Body of pancreas (tissue), 4 donors: ENCODE results near the gene OVCH1.

Experiments used
- CTCF ChIP-seq, 7 experiments: fragments of 450-650 bp in 4 of 7; fragments of 200-600 bp in 3 of 7; sonication (generic) in 3 of 7; IDR thresholded peaks; one replicate each; pipeline ENCODE4 v1.5.1; 2016 to 2019; ENCODE audit warnings: antibody characterized with exemption in 7 of 7
- POLR2A ChIP-seq, 3 donors: fragments of 450-650 bp; IDR thresholded peaks; one replicate each; pipeline ENCODE4 v1.6.1; 2016; ENCODE audit warnings: antibody characterized with exemption in 3 of 3, mild to moderate bottlenecking in 2 of 3

GRCh38 chr12:29537298-29537697 is 39.8 kb upstream of the OVCH1 start:
- TF ChIP-seq CTCF (IDR thresholded peaks at IDR 0.05): no peak
- TF ChIP-seq POLR2A (IDR thresholded peaks at IDR 0.05): no peak
